Nephron progenitor cell (in vitro differentiated cells): Measurements from ENCODE around the gene MS4A12.
"Not testable (repeated sequence)": the region's sequence is repeated elsewhere in the genome, so short reads cannot be mapped to it uniquely, and the experiment has no call there.

Source experiments
- DNase-seq: peaks from one replicate; pipeline ENCODE4 v3.0.0; 2021
- H3K27ac Mint-ChIP-seq: 2 replicates; pipeline ENCODE4 v1.8.0; 2021; ENCODE audit warnings: mild to moderate bottlenecking, moderate library complexity, mixed read lengths
- H3K27me3 Mint-ChIP-seq: 2 replicates; pipeline ENCODE4 v1.8.0; 2021; ENCODE audit warnings: mild to moderate bottlenecking, low read depth, mixed read lengths; ENCODE audit not compliant: poor library complexity
- H3K36me3 Mint-ChIP-seq: 2 replicates; pipeline ENCODE4 v1.8.0; 2021; ENCODE audit warnings: low read depth, mixed read lengths
- H3K4me1 Mint-ChIP-seq: 2 replicates; pipeline ENCODE4 v1.8.0; 2021; ENCODE audit warnings: mixed read lengths
- H3K4me3 Mint-ChIP-seq: 2 replicates; pipeline ENCODE4 v1.8.0; 2021; ENCODE audit warnings: mild to moderate bottlenecking, moderate library complexity, mixed read lengths
- H3K9me3 Mint-ChIP-seq: 2 replicates; pipeline ENCODE4 v1.8.0; 2021; ENCODE audit warnings: mild to moderate bottlenecking, moderate library complexity, mixed read lengths
- CTCF ChIP-seq: fragments of 200-600 bp; sonication (generic); IDR thresholded peaks from 2 replicates; pipeline ENCODE4 v1.5.0; 2021; ENCODE audit warnings: antibody characterized with exemption

MS4A12 gene

GRCh38 chr11:60515144-60515855 lies 22.7 kb downstream of the MS4A12 start, which contains the start of gene MS4A13:
TSS of gene MS4A13 (plus strand) at chr11:60515392. CDS start at chr11:60518084, 2,692 bp downstream.
- Mint-ChIP-seq H3K27me3 (peaks cover 4% of the 10 kb centered on the region), H3K4me3 (no peak within 1 kb of the TSS), H3K27ac (no peak within 1 kb of the TSS), H3K4me1 (no peaks in the 10 kb centered on the region), H3K9me3 (peaks cover 4% of the 10 kb centered on the region), H3K36me3 (no peaks in the 10 kb centered on the region)
- DNase-seq = no peak
- TF ChIP-seq CTCF = no peak

- no peaks in the 10 kb centered on the region for H3K36me3 Mint-ChIP-seq
- no peak overlapping the region for H3K4me3 Mint-ChIP-seq
- H3K9me3 Mint-ChIP-seq = peaks cover 19% of the 10 kb centered on the region
- H3K4me1 Mint-ChIP-seq = no peaks in the 10 kb centered on the region
- no peak overlapping the region for H3K27ac Mint-ChIP-seq
- TF ChIP-seq CTCF = no peak
- no peak for DNase-seq
- H3K27me3 Mint-ChIP-seq = peaks cover 3% of the 10 kb centered on the region
Measured at GRCh38 chr11:60528465-60528864, 35.9 kb downstream of the MS4A12 start.

- Mint-ChIP-seq H3K36me3 (no peaks in the 10 kb centered on the region), H3K9me3 (peaks cover 19% of the 10 kb centered on the region), H3K4me3 (no peak overlapping the region), H3K27ac (no peak overlapping the region), H3K4me1 (no peaks in the 10 kb centered on the region), H3K27me3 (peaks cover 3% of the 10 kb centered on the region)
- no peak for TF ChIP-seq CTCF
- DNase-seq = no peak
Measured at GRCh38 chr11:60528934-60529333, 36.4 kb downstream of the MS4A12 start.

GRCh38 chr11:60530454-60531100 lies 38.0 kb downstream of the MS4A12 start:
- no peak overlapping the region for H3K4me3 Mint-ChIP-seq
- TF ChIP-seq CTCF = no peak
- peaks cover 19% of the 10 kb centered on the region for H3K9me3 Mint-ChIP-seq

GRCh38 chr11:60532383-60532782 lies 39.8 kb downstream of the MS4A12 start:
- not testable (repeated sequence) for H3K27me3 Mint-ChIP-seq, H3K4me1 Mint-ChIP-seq, DNase-seq, H3K4me3 Mint-ChIP-seq, H3K27ac Mint-ChIP-seq, H3K36me3 Mint-ChIP-seq
- H3K9me3 Mint-ChIP-seq = peaks cover 19% of the 10 kb centered on the region

More at GRCh38 chr11:60530454-60531100, 38.0 kb downstream of the MS4A12 start:
- no peak for DNase-seq
- Mint-ChIP-seq H3K27ac (no peak overlapping the region), H3K27me3 (peaks cover 3% of the 10 kb centered on the region), H3K36me3 (no peaks in the 10 kb centered on the region), H3K4me1 (no peaks in the 10 kb centered on the region)

GRCh38 chr11:60538627-60539026 lies 46.0 kb downstream of the MS4A12 start:
- H3K4me3 Mint-ChIP-seq, DNase-seq, H3K36me3 Mint-ChIP-seq: not testable (repeated sequence)

GRCh38 chr11:60544077-60544476 lies 51.5 kb downstream of the MS4A12 start:
- H3K4me1 Mint-ChIP-seq = no peaks in the 10 kb centered on the region
- TF ChIP-seq CTCF = no peak
- H3K27ac Mint-ChIP-seq = no peak overlapping the region
- H3K27me3 Mint-ChIP-seq = peaks cover 7% of the 10 kb centered on the region
- no peaks in the 10 kb centered on the region for H3K36me3 Mint-ChIP-seq
- H3K4me3 Mint-ChIP-seq = no peak overlapping the region
- no peak for DNase-seq
- peaks cover 6% of the 10 kb centered on the region for H3K9me3 Mint-ChIP-seq

More at GRCh38 chr11:60538627-60539026, 46.0 kb downstream of the MS4A12 start:
- H3K27me3 Mint-ChIP-seq, H3K4me1 Mint-ChIP-seq, H3K27ac Mint-ChIP-seq, H3K9me3 Mint-ChIP-seq: not testable (repeated sequence)
